KMS-11 (cell line): ENCODE results near the gene SNCB.

ENCODE experiments used
- H2AFZ ChIP-seq: fragments of 200-600 bp; sonication (generic); 2 replicates; pipeline ENCODE4 v1.6.1; 2016; ENCODE audit warnings: antibody characterized with exemption, mixed run types, low read depth
- H3K27ac ChIP-seq: fragments of 200-600 bp; sonication (generic); 2 replicates; pipeline ENCODE4 v1.6.1; 2016; ENCODE audit warnings: mild to moderate bottlenecking, mixed run types
- H3K27me3 ChIP-seq: fragments of 200-600 bp; sonication (generic); 2 replicates; pipeline ENCODE4 v1.6.1; 2017; ENCODE audit warnings: mild to moderate bottlenecking, low read depth, mixed run types, moderate library complexity; ENCODE audit not compliant: insufficient read depth
- H3K36me3 ChIP-seq: fragments of 200-600 bp; sonication (generic); 2 replicates; pipeline ENCODE4 v1.6.1; 2017; ENCODE audit warnings: mild to moderate bottlenecking, mixed run types; ENCODE audit not compliant: insufficient read depth
- H3K4me1 ChIP-seq: fragments of 200-600 bp; sonication (generic); 2 replicates; pipeline ENCODE4 v1.6.1; 2016; ENCODE audit warnings: mild to moderate bottlenecking, low read depth, mixed run types; ENCODE audit not compliant: poor library complexity, severe bottlenecking
- H3K4me2 ChIP-seq: fragments of 200-600 bp; sonication (generic); 2 replicates; pipeline ENCODE4 v1.7.0; 2016; ENCODE audit warnings: mild to moderate bottlenecking, mixed run types
- H3K4me3 ChIP-seq: fragments of 200-600 bp; sonication (generic); IDR thresholded peaks from 2 replicates; pipeline ENCODE4 v1.6.1; 2017; ENCODE audit warnings: low read depth, low read length, mixed read lengths; ENCODE audit not compliant: insufficient read depth
- H3K79me2 ChIP-seq: fragments of 200-600 bp; sonication (generic); 2 replicates; pipeline ENCODE4 v1.6.1; 2016; ENCODE audit warnings: low read depth, mixed run types; ENCODE audit not compliant: insufficient read depth
- H3K9ac ChIP-seq: fragments of 200-600 bp; sonication (generic); 2 replicates; pipeline ENCODE4 v1.6.1; 2016; ENCODE audit warnings: mild to moderate bottlenecking, mixed run types
- H4K20me1 ChIP-seq: fragments of 200-600 bp; sonication (generic); 2 replicates; pipeline ENCODE4 v1.6.1; 2016; ENCODE audit warnings: mild to moderate bottlenecking, mixed run types; ENCODE audit not compliant: insufficient read depth
- CTCF ChIP-seq: fragments of 200-600 bp; sonication (generic); conservative IDR thresholded peaks from 2 replicates; pipeline ENCODE4 v1.6.1; 2017; ENCODE audit warnings: low read depth, mild to moderate bottlenecking, antibody characterized with exemption, low read length, moderate library complexity, mixed read lengths

The SNCB gene

GRCh38 chr5:176665517-176665916 is 35.2 kb upstream of the SNCB start:
- H3K27me3 ChIP-seq: no peaks in the 10 kb centered on the region
- H3K4me2 ChIP-seq: no peak overlapping the region
- TF ChIP-seq CTCF: no peak
- H3K79me2 ChIP-seq: no peaks in the 10 kb centered on the region
- H3K9ac ChIP-seq: no peak overlapping the region
- no peak overlapping the region for H3K27ac ChIP-seq
- H4K20me1 ChIP-seq: no peaks in the 10 kb centered on the region
- H3K4me3 ChIP-seq: no peak overlapping the region
- no peak overlapping the region for H2AFZ ChIP-seq
- H3K4me1 ChIP-seq: peaks cover 8% of the 10 kb centered on the region
- no peaks in the 10 kb centered on the region for H3K36me3 ChIP-seq

GRCh38 chr5:176664886-176665285 is 34.6 kb upstream of the SNCB start:
- Histone ChIP-seq H3K4me1 (peaks cover 13% of the 10 kb centered on the region), H4K20me1 (no peaks in the 10 kb centered on the region), H3K27ac (no peak overlapping the region), H3K4me2 (no peak overlapping the region), H2AFZ (no peak overlapping the region), H3K36me3 (no peaks in the 10 kb centered on the region), H3K27me3 (no peaks in the 10 kb centered on the region), H3K79me2 (no peaks in the 10 kb centered on the region), H3K4me3 (no peak overlapping the region), H3K9ac (no peak overlapping the region)
- TF ChIP-seq CTCF: no peak

GRCh38 chr5:176664479-176664878 is 34.1 kb upstream of the SNCB start:
- H3K4me3 ChIP-seq: no peak overlapping the region
- H4K20me1 ChIP-seq: no peaks in the 10 kb centered on the region
- TF ChIP-seq CTCF: no peak
- no peak overlapping the region for H2AFZ ChIP-seq
- H3K9ac ChIP-seq: no peak overlapping the region
- H3K36me3 ChIP-seq: no peaks in the 10 kb centered on the region
- H3K27ac ChIP-seq: no peak overlapping the region
- no peaks in the 10 kb centered on the region for H3K27me3 ChIP-seq
- H3K79me2 ChIP-seq: no peaks in the 10 kb centered on the region
- H3K4me2 ChIP-seq: no peak overlapping the region
- peaks cover 14% of the 10 kb centered on the region for H3K4me1 ChIP-seq

- no peak overlapping the region for H3K4me2 ChIP-seq
- TF ChIP-seq CTCF: no peak
- H3K79me2 ChIP-seq: no peaks in the 10 kb centered on the region
- no peaks in the 10 kb centered on the region for H3K27me3 ChIP-seq
- H3K4me3 ChIP-seq: no peak overlapping the region
- H3K27ac ChIP-seq: no peak overlapping the region
- no peak overlapping the region for H2AFZ ChIP-seq
- peaks cover 23% of the 10 kb centered on the region for H3K4me1 ChIP-seq
- no peak overlapping the region for H3K9ac ChIP-seq
- H4K20me1 ChIP-seq: no peaks in the 10 kb centered on the region
- no peaks in the 10 kb centered on the region for H3K36me3 ChIP-seq
Observed at GRCh38 chr5:176663566-176663965, 33.2 kb upstream of the SNCB start.
